Measurements from ENCODE around the gene ZP1.
"Not testable (repeated sequence)": the region's sequence is repeated elsewhere in the genome, so short reads cannot be mapped to it uniquely, and the experiment has no call there.

Gene ZP1, protein sequence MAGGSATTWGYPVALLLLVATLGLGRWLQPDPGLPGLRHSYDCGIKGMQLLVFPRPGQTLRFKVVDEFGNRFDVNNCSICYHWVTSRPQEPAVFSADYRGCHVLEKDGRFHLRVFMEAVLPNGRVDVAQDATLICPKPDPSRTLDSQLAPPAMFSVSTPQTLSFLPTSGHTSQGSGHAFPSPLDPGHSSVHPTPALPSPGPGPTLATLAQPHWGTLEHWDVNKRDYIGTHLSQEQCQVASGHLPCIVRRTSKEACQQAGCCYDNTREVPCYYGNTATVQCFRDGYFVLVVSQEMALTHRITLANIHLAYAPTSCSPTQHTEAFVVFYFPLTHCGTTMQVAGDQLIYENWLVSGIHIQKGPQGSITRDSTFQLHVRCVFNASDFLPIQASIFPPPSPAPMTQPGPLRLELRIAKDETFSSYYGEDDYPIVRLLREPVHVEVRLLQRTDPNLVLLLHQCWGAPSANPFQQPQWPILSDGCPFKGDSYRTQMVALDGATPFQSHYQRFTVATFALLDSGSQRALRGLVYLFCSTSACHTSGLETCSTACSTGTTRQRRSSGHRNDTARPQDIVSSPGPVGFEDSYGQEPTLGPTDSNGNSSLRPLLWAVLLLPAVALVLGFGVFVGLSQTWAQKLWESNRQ

DNA sequence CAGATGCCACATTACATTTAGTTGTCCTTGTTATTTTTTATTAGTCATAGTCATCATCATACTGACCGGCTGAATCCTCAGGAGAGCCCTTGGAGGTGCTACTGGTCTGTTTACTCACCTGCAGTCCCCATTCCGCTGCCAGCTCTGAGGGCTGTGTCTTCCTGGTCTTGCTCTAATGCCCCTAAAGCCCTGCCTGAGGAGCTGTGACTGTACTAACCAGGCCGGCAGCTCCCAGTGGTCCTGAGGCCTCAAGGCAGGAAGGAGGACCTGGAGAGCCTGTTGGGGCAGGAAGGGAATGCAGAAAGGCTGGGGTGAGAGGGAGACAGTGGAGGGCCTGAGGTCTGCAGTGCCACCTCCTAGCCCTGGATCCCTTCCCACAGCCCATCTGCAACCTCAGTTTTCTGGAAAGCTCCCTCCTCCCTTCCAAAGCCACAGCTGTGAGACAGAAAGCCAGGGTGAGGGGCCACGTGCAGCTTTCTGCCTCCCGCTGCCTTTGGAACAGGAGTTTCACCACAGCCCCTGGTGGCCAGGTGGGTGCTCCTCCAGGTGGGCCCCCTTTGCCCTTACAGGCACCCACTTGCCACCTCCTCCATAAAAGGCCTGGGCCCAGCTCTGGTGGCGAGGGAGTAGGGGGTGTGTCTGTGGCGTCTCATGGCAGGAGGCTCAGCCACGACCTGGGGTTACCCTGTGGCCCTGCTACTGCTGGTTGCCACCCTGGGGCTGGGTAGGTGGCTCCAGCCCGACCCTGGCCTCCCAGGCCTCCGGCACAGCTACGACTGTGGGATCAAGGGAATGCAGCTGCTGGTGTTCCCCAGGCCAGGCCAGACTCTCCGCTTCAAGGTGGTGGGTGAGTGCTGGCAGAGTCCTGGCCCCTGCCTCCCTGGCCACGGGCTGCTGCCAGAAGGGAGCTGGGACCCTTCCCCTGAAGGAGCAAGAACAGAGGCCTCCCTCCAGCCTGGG, at the start of gene ZP1:
Gene ZP1 (plus strand): TSS at position 632 of the 960 bp plus-strand sequence. CDS start 20 bp downstream, at position 652.
- H3K27me3 ChIP-seq (ENCODE audit: control insufficient read depth in 5 of 5, insufficient read depth in 4 of 5, low read length in 5 of 5): no peaks in the 10 kb centered on the region
- H3K9me3 ChIP-seq (ENCODE audit: control insufficient read depth in 5 of 5, low read length in 5 of 5): no peaks in the 10 kb centered on the region
- H3K9ac ChIP-seq (ENCODE audit: low read length in 5 of 5): no peak within 1 kb of the TSS
- no peak within 1 kb of the TSS for H3K4me3 ChIP-seq (ENCODE audit: low read depth in 1 of 5, low read length in 5 of 5)
- H3K27ac ChIP-seq (ENCODE audit: low read depth, low read length): no peak within 1 kb of the TSS
- H3K36me3 ChIP-seq (ENCODE audit: control insufficient read depth in 5 of 5, insufficient read depth in 5 of 5, low read length in 5 of 5): no peaks in the 10 kb centered on the region
- H3K4me1 ChIP-seq (ENCODE audit: control insufficient read depth in 5 of 5, insufficient read depth in 5 of 5, low read length in 5 of 5): peaks cover 5 to 25% (median 21%) of the 10 kb centered on the region in 5 donors

DNA sequence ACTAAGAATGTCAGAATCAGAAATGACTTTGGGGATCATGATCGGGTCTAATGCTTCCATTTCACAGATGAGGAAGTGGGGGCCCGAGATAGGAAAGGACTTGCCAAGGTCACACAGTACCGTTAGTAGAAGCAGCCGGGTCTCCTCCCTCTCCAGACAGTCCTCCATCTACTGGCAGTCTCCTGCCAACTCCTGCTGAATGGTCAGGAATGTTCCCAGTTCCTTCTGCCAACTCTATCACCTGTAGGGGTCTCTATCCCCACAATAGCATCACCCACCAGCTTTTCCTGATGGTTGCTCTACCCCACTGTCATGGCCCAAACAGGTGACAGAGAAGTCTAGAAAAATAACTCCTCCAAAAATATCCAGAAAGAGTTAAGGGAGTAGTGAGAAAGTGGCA, 49.3 kb upstream of the ZP1 start:
- Histone ChIP-seq H3K27ac (ENCODE audit: low read depth, low read length) (no peak overlapping the region), H3K27me3 (ENCODE audit: control insufficient read depth in 5 of 5, insufficient read depth in 4 of 5, low read length in 5 of 5) (peaks cover 0 to 3% (median 0%) of the 10 kb centered on the region in 5 donors), H3K36me3 (ENCODE audit: control insufficient read depth in 5 of 5, insufficient read depth in 5 of 5, low read length in 5 of 5) (no peaks in the 10 kb centered on the region), H3K9me3 (ENCODE audit: control insufficient read depth in 5 of 5, low read length in 5 of 5) (peaks cover 3 to 15% (median 14%) of the 10 kb centered on the region in 5 donors), H3K9ac (ENCODE audit: low read length in 5 of 5) (no peak overlapping the region), H3K4me1 (ENCODE audit: control insufficient read depth in 5 of 5, insufficient read depth in 5 of 5, low read length in 5 of 5) (peaks cover 0 to 10% (median 3%) of the 10 kb centered on the region in 5 donors), H3K4me3 (ENCODE audit: low read depth in 1 of 5, low read length in 5 of 5) (no peak overlapping the region)

DNA sequence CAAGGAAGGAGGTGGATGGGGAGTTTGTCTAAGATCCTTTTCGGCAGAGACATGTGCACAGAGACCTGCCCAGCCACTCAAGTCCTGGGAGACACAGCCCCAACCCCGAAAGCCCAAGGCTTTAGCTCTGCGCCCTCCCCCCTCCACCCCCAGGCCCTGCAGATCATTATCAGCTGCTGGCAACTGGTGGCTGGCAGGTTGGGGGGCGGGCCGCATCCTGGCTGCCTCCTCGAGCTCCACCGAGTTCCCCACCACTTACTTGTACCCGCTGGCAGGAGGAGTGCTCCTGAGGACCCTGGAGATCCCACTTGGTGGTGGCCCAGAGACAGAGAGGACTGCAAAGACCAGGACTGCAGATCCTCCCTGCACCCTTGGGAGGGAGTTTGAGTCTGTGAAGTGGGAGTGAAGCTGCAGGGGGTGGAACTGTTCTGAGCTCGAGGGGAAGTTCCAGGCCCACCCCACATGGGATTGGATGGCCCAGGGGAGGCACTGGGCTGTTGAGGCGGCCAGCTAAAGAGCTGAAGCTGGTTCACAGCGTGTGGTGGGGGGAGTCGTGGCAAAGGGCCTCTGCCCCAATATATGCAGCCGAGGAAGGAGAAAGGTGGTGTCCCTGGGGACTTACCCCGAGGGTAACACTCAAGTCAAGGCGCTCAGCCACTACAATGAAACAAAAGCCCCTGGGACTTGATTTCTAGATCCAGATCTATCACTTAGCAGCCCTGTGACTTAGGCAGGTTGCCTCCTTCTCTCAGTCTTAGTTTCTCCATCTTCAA, 45.3 kb upstream of the ZP1 start:
- Histone ChIP-seq H3K4me3 (ENCODE audit: low read depth in 1 of 5, low read length in 5 of 5) (no peak overlapping the region), H3K4me1 (ENCODE audit: control insufficient read depth in 5 of 5, insufficient read depth in 5 of 5, low read length in 5 of 5) (peaks cover 0 to 10% (median 3%) of the 10 kb centered on the region in 5 donors), H3K9me3 (ENCODE audit: control insufficient read depth in 5 of 5, low read length in 5 of 5) (peaks cover under 1 to 7% (median 7%) of the 10 kb centered on the region in 5 donors), H3K9ac (ENCODE audit: low read length in 5 of 5) (no peak overlapping the region), H3K27me3 (ENCODE audit: control insufficient read depth in 5 of 5, insufficient read depth in 4 of 5, low read length in 5 of 5) (peaks cover 0 to 3% (median 0%) of the 10 kb centered on the region in 5 donors), H3K27ac (ENCODE audit: low read depth, low read length) (no peak overlapping the region), H3K36me3 (ENCODE audit: control insufficient read depth in 5 of 5, insufficient read depth in 5 of 5, low read length in 5 of 5) (no peaks in the 10 kb centered on the region)

DNA sequence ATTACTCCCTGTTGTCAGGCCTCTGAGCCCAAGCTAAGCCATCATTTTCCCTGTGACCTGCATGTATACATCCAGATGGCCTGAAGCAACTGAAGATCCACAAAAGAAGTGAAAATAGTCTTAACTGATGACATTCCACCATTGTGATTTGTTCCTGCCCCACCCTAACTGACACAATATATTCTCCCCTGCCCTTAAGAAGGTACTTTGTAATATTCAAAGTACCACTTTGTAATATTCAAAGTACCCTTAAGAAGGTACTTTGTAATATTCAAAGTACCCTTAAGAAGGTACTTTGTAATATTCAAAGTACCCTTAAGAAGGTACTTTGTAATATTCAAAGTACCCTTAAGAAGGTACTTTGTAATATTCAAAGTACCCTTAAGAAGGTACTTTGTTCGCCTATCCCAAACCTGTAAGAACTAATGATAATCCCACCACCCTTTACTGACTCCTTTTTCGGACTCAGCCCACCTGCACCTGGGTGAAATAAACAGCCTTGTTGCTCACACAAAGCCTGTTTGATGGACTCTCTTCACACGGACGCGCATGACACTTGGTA, 43.5 kb upstream of the ZP1 start:
- H3K4me1 ChIP-seq (ENCODE audit: control insufficient read depth in 5 of 5, insufficient read depth in 5 of 5, low read length in 5 of 5); H3K9ac ChIP-seq (ENCODE audit: low read length in 5 of 5); H3K9me3 ChIP-seq (ENCODE audit: control insufficient read depth in 5 of 5, low read length in 5 of 5); H3K36me3 ChIP-seq (ENCODE audit: control insufficient read depth in 5 of 5, insufficient read depth in 5 of 5, low read length in 5 of 5); H3K27ac ChIP-seq (ENCODE audit: low read depth, low read length); H3K4me3 ChIP-seq (ENCODE audit: low read depth in 1 of 5, low read length in 5 of 5): not testable (repeated sequence)
- peaks cover 0 to 14% (median 1%) of the 10 kb centered on the region in 5 donors for H3K27me3 ChIP-seq (ENCODE audit: control insufficient read depth in 5 of 5, insufficient read depth in 4 of 5, low read length in 5 of 5)

DNA sequence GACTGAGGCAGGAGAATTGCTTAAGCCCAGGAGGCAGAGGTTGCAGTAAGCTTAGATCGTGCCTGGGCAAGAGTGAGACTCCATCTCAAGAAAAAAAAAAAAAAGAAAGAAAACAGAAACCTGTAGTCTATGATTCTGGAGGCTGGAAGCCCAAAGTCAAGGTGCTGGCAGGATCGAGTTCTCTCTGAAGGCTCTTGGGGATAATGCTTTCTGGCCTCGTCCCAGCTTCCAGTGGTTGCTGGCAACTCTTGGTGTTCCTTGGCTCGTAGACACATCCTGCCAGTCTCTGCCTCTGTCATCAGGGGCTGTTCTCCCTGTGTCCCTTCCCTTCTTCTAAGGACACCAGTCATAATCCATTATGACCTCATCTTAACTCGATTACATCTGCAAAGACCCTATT, 42.2 kb upstream of the ZP1 start:
- Histone ChIP-seq H3K4me1 (ENCODE audit: control insufficient read depth in 5 of 5, insufficient read depth in 5 of 5, low read length in 5 of 5) (peaks cover 0 to 10% (median 3%) of the 10 kb centered on the region in 5 donors), H3K27ac (ENCODE audit: low read depth, low read length) (no peak overlapping the region), H3K9ac (ENCODE audit: low read length in 5 of 5) (no peak overlapping the region), H3K36me3 (ENCODE audit: control insufficient read depth in 5 of 5, insufficient read depth in 5 of 5, low read length in 5 of 5) (no peaks in the 10 kb centered on the region), H3K9me3 (ENCODE audit: control insufficient read depth in 5 of 5, low read length in 5 of 5) (no peaks in the 10 kb centered on the region), H3K27me3 (ENCODE audit: control insufficient read depth in 5 of 5, insufficient read depth in 4 of 5, low read length in 5 of 5) (peaks cover 0 to 14% (median 2%) of the 10 kb centered on the region in 5 donors), H3K4me3 (ENCODE audit: low read depth in 1 of 5, low read length in 5 of 5) (no peak overlapping the region)

DNA sequence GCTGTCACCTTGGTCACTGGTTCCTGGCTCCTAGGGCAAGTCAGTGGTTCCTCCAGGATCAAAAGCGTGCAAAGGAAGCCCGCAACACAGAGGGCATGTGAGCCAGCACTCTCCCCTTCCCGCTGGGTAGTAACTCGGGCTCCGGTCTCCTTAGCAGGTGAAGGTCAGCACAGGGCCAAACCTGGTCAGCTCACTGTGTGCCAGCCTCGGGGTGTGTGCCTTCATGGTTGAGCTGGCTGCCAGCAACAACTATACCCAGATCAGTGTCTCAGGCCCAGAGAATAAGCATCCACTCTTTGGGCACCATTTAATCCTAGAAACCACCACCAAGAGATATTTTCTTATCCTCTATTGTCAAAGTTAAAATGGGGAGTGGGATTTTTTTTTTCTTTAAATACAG, 41.6 kb upstream of the ZP1 start:
- Histone ChIP-seq H3K9ac (ENCODE audit: low read length in 5 of 5) (no peak overlapping the region), H3K4me3 (ENCODE audit: low read depth in 1 of 5, low read length in 5 of 5) (no peak overlapping the region), H3K4me1 (ENCODE audit: control insufficient read depth in 5 of 5, insufficient read depth in 5 of 5, low read length in 5 of 5) (peaks cover 0 to 10% (median 3%) of the 10 kb centered on the region in 5 donors), H3K27ac (ENCODE audit: low read depth, low read length) (no peak overlapping the region), H3K27me3 (ENCODE audit: control insufficient read depth in 5 of 5, insufficient read depth in 4 of 5, low read length in 5 of 5) (peaks cover 0 to 14% (median 2%) of the 10 kb centered on the region in 5 donors), H3K9me3 (ENCODE audit: control insufficient read depth in 5 of 5, low read length in 5 of 5) (no peaks in the 10 kb centered on the region), H3K36me3 (ENCODE audit: control insufficient read depth in 5 of 5, insufficient read depth in 5 of 5, low read length in 5 of 5) (no peaks in the 10 kb centered on the region)

DNA sequence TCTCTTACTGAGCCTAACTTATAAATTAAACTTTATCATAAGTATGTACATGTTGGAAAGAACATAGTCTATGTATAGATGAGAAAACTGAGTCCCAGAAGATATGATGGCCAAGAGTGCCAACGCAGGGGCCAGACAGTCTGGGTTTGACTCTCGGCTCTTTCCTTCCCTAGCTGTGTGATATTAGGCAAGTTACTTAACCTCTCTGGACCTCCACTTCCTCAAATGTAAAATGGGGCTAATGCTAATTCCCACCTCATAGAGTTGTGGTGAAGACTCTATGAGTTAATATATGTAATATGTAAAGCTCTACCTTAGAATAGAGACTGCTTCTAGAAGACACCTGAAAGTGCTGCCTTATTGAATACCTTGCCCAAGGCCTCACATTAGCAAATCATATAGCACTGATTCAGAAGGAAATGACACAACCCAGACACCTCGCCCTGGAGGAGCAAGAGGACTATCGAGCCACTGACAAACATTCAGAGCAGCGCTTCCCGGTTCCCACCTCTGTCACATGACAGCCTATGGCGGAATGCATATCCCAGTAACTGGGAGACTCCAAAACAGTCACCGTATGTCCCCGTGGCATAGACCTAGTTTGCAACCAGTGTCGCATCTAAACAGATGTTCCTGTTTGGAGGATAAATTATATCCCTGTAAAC, 36.7 kb upstream of the ZP1 start:
- no peaks in the 10 kb centered on the region for H3K36me3 ChIP-seq (ENCODE audit: control insufficient read depth in 5 of 5, insufficient read depth in 5 of 5, low read length in 5 of 5)
- H3K4me3 ChIP-seq (ENCODE audit: low read depth in 1 of 5, low read length in 5 of 5): no peak overlapping the region
- no peaks in the 10 kb centered on the region for H3K9me3 ChIP-seq (ENCODE audit: control insufficient read depth in 5 of 5, low read length in 5 of 5)
- peaks cover 0 to 14% (median 2%) of the 10 kb centered on the region in 5 donors for H3K27me3 ChIP-seq (ENCODE audit: control insufficient read depth in 5 of 5, insufficient read depth in 4 of 5, low read length in 5 of 5)
- H3K27ac ChIP-seq (ENCODE audit: low read depth, low read length): no peak overlapping the region
- peaks cover 2 to 33% (median 22%) of the 10 kb centered on the region in 5 donors for H3K4me1 ChIP-seq (ENCODE audit: control insufficient read depth in 5 of 5, insufficient read depth in 5 of 5, low read length in 5 of 5)
- no peak overlapping the region for H3K9ac ChIP-seq (ENCODE audit: low read length in 5 of 5)

DNA sequence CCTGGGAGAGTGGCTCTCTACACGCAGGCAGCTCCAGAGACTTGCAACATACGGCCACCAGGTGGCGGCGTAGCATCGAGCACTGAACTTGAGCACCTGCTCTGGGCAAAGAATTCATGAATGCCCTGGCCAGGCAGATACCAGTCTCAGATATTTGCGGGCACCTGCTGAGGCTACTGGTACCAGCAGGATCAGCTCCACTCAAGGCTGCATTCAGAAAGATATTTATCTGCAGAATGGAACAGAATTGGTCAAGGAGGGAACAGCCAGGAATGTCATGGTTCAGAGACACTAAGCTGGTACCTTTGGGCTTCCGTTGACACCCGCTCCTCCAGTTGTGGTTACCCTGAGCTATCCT, 36.2 kb upstream of the ZP1 start:
- Histone ChIP-seq H3K9ac (ENCODE audit: low read length in 5 of 5) (peak overlapping the region in 1 of 5 donors; percentile 31), H3K9me3 (ENCODE audit: control insufficient read depth in 5 of 5, low read length in 5 of 5) (no peaks in the 10 kb centered on the region), H3K27me3 (ENCODE audit: control insufficient read depth in 5 of 5, insufficient read depth in 4 of 5, low read length in 5 of 5) (peaks cover 0 to 14% (median 2%) of the 10 kb centered on the region in 5 donors), H3K27ac (ENCODE audit: low read depth, low read length) (no peak overlapping the region), H3K4me3 (ENCODE audit: low read depth in 1 of 5, low read length in 5 of 5) (no peak overlapping the region), H3K36me3 (ENCODE audit: control insufficient read depth in 5 of 5, insufficient read depth in 5 of 5, low read length in 5 of 5) (no peaks in the 10 kb centered on the region), H3K4me1 (ENCODE audit: control insufficient read depth in 5 of 5, insufficient read depth in 5 of 5, low read length in 5 of 5) (peaks cover 2 to 33% (median 22%) of the 10 kb centered on the region in 5 donors)
